HepG2 (cell line): ENCODE data around the gene BAIAP3. TPM values are rescaled to one million over a fixed set of nuclear protein-coding genes. Genes with fewer than 3 reads are reported as not detected.
A peak's percentile ranks its signal among the peaks of the same experiment; 100 is the strongest.

Experiments
- CC2D1A ChIP-seq: sonication (generic); formaldehyde crosslinking; IDR thresholded peaks from 2 replicates; pipeline ENCODE4 v1.8.1; 2023; ENCODE audit warnings: mild to moderate bottlenecking, missing genetic modification reagents
- HDAC1 ChIP-seq: sonication (generic); formaldehyde crosslinking; IDR thresholded peaks from 2 replicates; pipeline ENCODE4 v1.5.1; 2020; ENCODE audit warnings: mild to moderate bottlenecking, missing genetic modification reagents
- HNF4A ChIP-seq: sonication (generic); formaldehyde crosslinking; IDR thresholded peaks from 2 replicates; pipeline ENCODE4 v1.4.0; 2020; ENCODE audit warnings: missing genetic modification reagents
- PHF21A ChIP-seq: sonication (generic); formaldehyde crosslinking; IDR thresholded peaks from 2 replicates; pipeline ENCODE4 v1.5.0; 2020; ENCODE audit warnings: mild to moderate bottlenecking, missing genetic modification reagents
- PRMT3 ChIP-seq: sonication (generic); formaldehyde crosslinking; IDR thresholded peaks from 2 replicates; pipeline ENCODE4 v1.8.1; 2022; ENCODE audit warnings: low read depth, mild to moderate bottlenecking, moderate library complexity, missing genetic modification reagents, borderline replicate concordance
- REST ChIP-seq, 2 experiments: IDR thresholded peaks; 2 replicates each; pipeline ENCODE4 v1.6.1; 2011 to 2012; ENCODE audit warnings: low read length in 2 of 2, borderline replicate concordance in 1 of 2, low read depth in 1 of 2, mild to moderate bottlenecking in 1 of 2, moderate library complexity in 1 of 2
- RXRB ChIP-seq: IDR thresholded peaks from 2 replicates; pipeline ENCODE4 v1.6.1; 2016; ENCODE audit warnings: borderline replicate concordance, missing genetic modification reagents, missing compliant biosample characterization
- SALL1 ChIP-seq: sonication (generic); formaldehyde crosslinking; IDR thresholded peaks from 2 replicates; pipeline ENCODE4 v1.8.0; 2022; ENCODE audit warnings: mild to moderate bottlenecking, missing genetic modification reagents
- WIZ ChIP-seq: sonication (generic); formaldehyde crosslinking; IDR thresholded peaks from 2 replicates; pipeline ENCODE4 v1.5.1; 2020; ENCODE audit warnings: mild to moderate bottlenecking, missing genetic modification reagents
- ZNF12 ChIP-seq: sonication (generic); formaldehyde crosslinking; IDR thresholded peaks from 2 replicates; pipeline ENCODE4 v1.5.0; 2020; ENCODE audit warnings: missing genetic modification reagents
- ZNF160 ChIP-seq: sonication (generic); formaldehyde crosslinking; IDR thresholded peaks from 2 replicates; pipeline ENCODE4 v1.8.0; 2022; ENCODE audit warnings: mild to moderate bottlenecking, inconsistent platforms, missing genetic modification reagents
- ZNF317 ChIP-seq: sonication (generic); formaldehyde crosslinking; IDR thresholded peaks from 2 replicates; pipeline ENCODE4 v1.5.0; 2020; ENCODE audit warnings: mild to moderate bottlenecking, missing genetic modification reagents
- ZNF441 ChIP-seq: sonication (generic); formaldehyde crosslinking; IDR thresholded peaks from 2 replicates; pipeline ENCODE4 v1.7.0; 2021; ENCODE audit warnings: missing genetic modification reagents, borderline replicate concordance
- polyA plus RNA-seq, 8 experiments: library from polyadenylated mRNA; depleted of rRNA in 3 of 8; stranded (reverse) in 7 of 8; unstranded in 1 of 8; fragments of >200 nt; fragmentation: Illumina TruSeq in 4 of 8; extraction: Trizol in 4 of 8; gene quantifications; 2 replicates each; pipeline versions ENCODE4 v1.2.1 to v1.2.3, GENCODE V29; 2011 to 2016; ENCODE audit warnings: low read depth in 4 of 8, missing spikeins in 1 of 8, mixed read lengths in 1 of 8; ENCODE audit not compliant: insufficient read depth in 1 of 8
- total RNA-seq, 5 experiments: library from RNA; depleted of rRNA; stranded (reverse); fragments of >200 nt; fragmentation: Illumina TruSeq; extraction: Trizol; gene quantifications; 2 replicates each; pipeline ENCODE4 v1.2.3, GENCODE V29; 2016; ENCODE audit warnings: low read depth in 1 of 5
- TF ChIP-seq, protein P1 (sequence below): sonication (generic); formaldehyde crosslinking; IDR thresholded peaks from 2 replicates; pipeline ENCODE4 v1.4.0; 2020; ENCODE audit warnings: missing genetic modification reagents
- TF ChIP-seq, protein P2 (sequence below): sonication (generic); formaldehyde crosslinking; IDR thresholded peaks from 2 replicates; pipeline ENCODE4 v1.5.0; 2020; ENCODE audit warnings: mild to moderate bottlenecking, missing genetic modification reagents
- TF ChIP-seq, protein P3 (sequence below): IDR thresholded peaks from 2 replicates; pipeline ENCODE4 v1.6.1; 2012; ENCODE audit warnings: low read length, improper control_type of control experiment

BAIAP3 gene
- total and polyA plus RNA-seq, 2 of the 13 experiments (the other 11 are each of a cell fraction or from before 2014, with no cell fraction given), result 3.2 to 5.7 TPM

DNA sequence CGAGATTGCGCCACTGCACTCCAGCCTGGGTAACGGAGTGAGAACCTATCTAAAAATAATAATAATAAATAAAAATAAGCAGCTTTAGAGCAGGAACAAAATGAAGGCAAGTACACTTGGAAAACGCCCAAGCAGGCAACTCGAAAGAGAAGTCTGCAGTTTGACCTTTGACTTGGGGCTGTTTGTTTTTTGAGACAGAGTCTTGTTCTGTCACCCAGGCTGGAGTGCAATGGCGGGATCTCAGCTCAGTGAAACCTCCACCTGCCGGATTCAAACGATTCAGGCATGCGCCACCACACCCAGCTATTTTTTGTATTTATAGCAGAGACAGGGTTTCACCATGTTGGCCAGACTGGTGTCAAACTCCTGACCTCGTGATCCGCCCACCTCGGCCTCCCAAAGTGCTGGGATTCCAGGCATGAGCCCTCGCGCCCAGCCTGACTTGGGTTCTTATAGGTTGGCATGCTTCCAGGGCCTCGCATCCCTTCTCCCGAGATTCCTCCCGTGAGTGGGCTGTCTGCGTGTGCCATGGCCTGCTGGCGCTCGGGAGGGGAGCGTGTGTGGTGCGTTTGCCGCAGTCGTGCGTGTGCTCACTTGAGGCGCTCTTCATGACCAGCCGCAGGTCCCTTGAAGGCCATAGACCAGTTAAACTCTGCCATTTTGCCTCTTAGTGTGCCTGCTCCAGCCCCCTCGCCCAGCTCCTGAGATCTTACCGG, 42.4 kb upstream of the BAIAP3 start (continued):
- TF ChIP-seq SALL1 (CRISPR knock-in tag) (peak; percentile 16; the same call in 1 of the 2 replicates), WIZ (CRISPR knock-in tag) (no peak), PRMT3 (CRISPR knock-in tag) (no peak), ZNF441 (peak; percentile 86), RXRB (0 out of 2 replicates have a peak, but pooled peaks have one; percentile 11), ZNF317 (CRISPR knock-in tag) (0 out of 2 replicates have a peak, but pooled peaks have one; percentile 7), ZNF12 (CRISPR knock-in tag) (peak; percentile 76; the same call in 1 of the 2 replicates), HNF4A (CRISPR knock-in tag) (peak; percentile 40; the same call in 1 of the 2 replicates), REST (IDR thresholded peaks at IDR 0.05; ENCODE audit: borderline replicate concordance in 1 of 2, low read depth in 1 of 2, low read length in 2 of 2) (no peak), CC2D1A (no peak), HDAC1 (0 out of 2 replicates have a peak, but pooled peaks have one; percentile 21), ZNF160 (CRISPR knock-in tag) (no peak), PHF21A (CRISPR knock-in tag) (no peak)
- TF ChIP-seq, protein P1, sequence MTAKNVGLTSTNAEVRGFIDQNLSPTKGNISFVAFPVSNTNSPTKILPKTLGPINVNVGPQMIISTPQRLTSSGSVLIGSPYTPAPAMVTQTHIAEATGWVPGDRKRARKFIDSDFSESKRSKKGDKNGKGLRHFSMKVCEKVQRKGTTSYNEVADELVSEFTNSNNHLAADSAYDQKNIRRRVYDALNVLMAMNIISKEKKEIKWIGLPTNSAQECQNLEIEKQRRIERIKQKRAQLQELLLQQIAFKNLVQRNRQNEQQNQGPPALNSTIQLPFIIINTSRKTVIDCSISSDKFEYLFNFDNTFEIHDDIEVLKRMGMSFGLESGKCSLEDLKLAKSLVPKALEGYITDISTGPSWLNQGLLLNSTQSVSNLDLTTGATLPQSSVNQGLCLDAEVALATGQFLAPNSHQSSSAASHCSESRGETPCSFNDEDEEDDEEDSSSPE (CRISPR knock-in tag), result peak; percentile 24; the same call in 1 of the 2 replicates
- TF ChIP-seq, protein P2, sequence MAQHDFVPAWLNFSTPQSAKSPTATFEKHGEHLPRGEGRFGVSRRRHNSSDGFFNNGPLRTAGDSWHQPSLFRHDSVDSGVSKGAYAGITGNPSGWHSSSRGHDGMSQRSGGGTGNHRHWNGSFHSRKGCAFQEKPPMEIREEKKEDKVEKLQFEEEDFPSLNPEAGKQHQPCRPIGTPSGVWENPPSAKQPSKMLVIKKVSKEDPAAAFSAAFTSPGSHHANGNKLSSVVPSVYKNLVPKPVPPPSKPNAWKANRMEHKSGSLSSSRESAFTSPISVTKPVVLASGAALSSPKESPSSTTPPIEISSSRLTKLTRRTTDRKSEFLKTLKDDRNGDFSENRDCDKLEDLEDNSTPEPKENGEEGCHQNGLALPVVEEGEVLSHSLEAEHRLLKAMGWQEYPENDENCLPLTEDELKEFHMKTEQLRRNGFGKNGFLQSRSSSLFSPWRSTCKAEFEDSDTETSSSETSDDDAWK, result no peak
- TF ChIP-seq, protein P3, sequence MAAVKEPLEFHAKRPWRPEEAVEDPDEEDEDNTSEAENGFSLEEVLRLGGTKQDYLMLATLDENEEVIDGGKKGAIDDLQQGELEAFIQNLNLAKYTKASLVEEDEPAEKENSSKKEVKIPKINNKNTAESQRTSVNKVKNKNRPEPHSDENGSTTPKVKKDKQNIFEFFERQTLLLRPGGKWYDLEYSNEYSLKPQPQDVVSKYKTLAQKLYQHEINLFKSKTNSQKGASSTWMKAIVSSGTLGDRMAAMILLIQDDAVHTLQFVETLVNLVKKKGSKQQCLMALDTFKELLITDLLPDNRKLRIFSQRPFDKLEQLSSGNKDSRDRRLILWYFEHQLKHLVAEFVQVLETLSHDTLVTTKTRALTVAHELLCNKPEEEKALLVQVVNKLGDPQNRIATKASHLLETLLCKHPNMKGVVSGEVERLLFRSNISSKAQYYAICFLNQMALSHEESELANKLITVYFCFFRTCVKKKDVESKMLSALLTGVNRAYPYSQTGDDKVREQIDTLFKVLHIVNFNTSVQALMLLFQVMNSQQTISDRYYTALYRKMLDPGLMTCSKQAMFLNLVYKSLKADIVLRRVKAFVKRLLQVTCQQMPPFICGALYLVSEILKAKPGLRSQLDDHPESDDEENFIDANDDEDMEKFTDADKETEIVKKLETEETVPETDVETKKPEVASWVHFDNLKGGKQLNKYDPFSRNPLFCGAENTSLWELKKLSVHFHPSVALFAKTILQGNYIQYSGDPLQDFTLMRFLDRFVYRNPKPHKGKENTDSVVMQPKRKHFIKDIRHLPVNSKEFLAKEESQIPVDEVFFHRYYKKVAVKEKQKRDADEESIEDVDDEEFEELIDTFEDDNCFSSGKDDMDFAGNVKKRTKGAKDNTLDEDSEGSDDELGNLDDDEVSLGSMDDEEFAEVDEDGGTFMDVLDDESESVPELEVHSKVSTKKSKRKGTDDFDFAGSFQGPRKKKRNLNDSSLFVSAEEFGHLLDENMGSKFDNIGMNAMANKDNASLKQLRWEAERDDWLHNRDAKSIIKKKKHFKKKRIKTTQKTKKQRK, result no peak
- TF ChIP-seq, all 625 proteins: peak for 29
